T-helper 1 cell treated with Interleukin-12 subunit alpha and Interleukin-12 subunit beta and Interleukin-4 antibody, amounts not matched to agents 30 μg/mL and 1 μg/mL, for 36 hours (primary cell): ENCODE results near the gene ELAC2.

ENCODE experiments used
- H3K27ac Mint-ChIP-seq: one replicate; pipeline ENCODE4 v1.8.0; 2021; ENCODE audit warnings: mild to moderate bottlenecking, mixed read lengths
- H3K27me3 Mint-ChIP-seq: one replicate; pipeline ENCODE4 v1.8.0; 2021; ENCODE audit warnings: low read depth, mixed read lengths
- H3K36me3 Mint-ChIP-seq: one replicate; pipeline ENCODE4 v1.8.0; 2021; ENCODE audit warnings: low read depth, mixed read lengths
- H3K4me1 Mint-ChIP-seq: one replicate; pipeline ENCODE4 v1.8.0; 2021; ENCODE audit warnings: low read depth, mixed read lengths
- H3K4me3 Mint-ChIP-seq: one replicate; pipeline ENCODE4 v1.8.0; 2021; ENCODE audit warnings: mild to moderate bottlenecking, moderate library complexity, mixed read lengths
- H3K9me3 Mint-ChIP-seq: one replicate; pipeline ENCODE4 v1.8.0; 2021; ENCODE audit warnings: mixed read lengths

ELAC2 gene

GRCh38 chr17:13001991-13002615 is 15.7 kb downstream of the ELAC2 start:
- Mint-ChIP-seq H3K36me3 (peaks cover 18% of the 10 kb centered on the region), H3K9me3 (no peaks in the 10 kb centered on the region), H3K27ac (no peak overlapping the region), H3K4me3 (no peak overlapping the region), H3K27me3 (no peaks in the 10 kb centered on the region), H3K4me1 (no peaks in the 10 kb centered on the region)

- Mint-ChIP-seq H3K27me3 (no peaks in the 10 kb centered on the region), H3K4me3 (no peak overlapping the region), H3K27ac (no peak overlapping the region), H3K36me3 (peaks cover 25% of the 10 kb centered on the region), H3K4me1 (no peaks in the 10 kb centered on the region), H3K9me3 (no peaks in the 10 kb centered on the region)
Measured at GRCh38 chr17:13000561-13000960, 17.3 kb downstream of the ELAC2 start.

GRCh38 chr17:12998874-12999273 is 19.0 kb downstream of the ELAC2 start:
- peaks cover 22% of the 10 kb centered on the region for H3K36me3 Mint-ChIP-seq
- no peak overlapping the region for H3K4me3 Mint-ChIP-seq

GRCh38 chr17:12998461-12998860 is 19.4 kb downstream of the ELAC2 start:
- peaks cover 21% of the 10 kb centered on the region for H3K36me3 Mint-ChIP-seq
- no peaks in the 10 kb centered on the region for H3K4me1 Mint-ChIP-seq
- no peak overlapping the region for H3K27ac Mint-ChIP-seq
- no peaks in the 10 kb centered on the region for H3K27me3 Mint-ChIP-seq
- H3K9me3 Mint-ChIP-seq, result no peaks in the 10 kb centered on the region
- H3K4me3 Mint-ChIP-seq, result no peak overlapping the region

More at GRCh38 chr17:12998874-12999273, 19.0 kb downstream of the ELAC2 start:
- no peak overlapping the region for H3K27ac Mint-ChIP-seq
- H3K27me3 Mint-ChIP-seq, result no peaks in the 10 kb centered on the region
- H3K4me1 Mint-ChIP-seq, result no peaks in the 10 kb centered on the region
- H3K9me3 Mint-ChIP-seq, result no peaks in the 10 kb centered on the region

GRCh38 chr17:12996941-12997340 is 20.9 kb downstream of the ELAC2 start:
- Mint-ChIP-seq H3K9me3 (no peaks in the 10 kb centered on the region), H3K4me1 (no peaks in the 10 kb centered on the region), H3K36me3 (peaks cover 21% of the 10 kb centered on the region), H3K27ac (no peak overlapping the region), H3K27me3 (no peaks in the 10 kb centered on the region), H3K4me3 (no peak overlapping the region)

GRCh38 chr17:12996357-12996756 is 21.5 kb downstream of the ELAC2 start:
- H3K27me3 Mint-ChIP-seq, result no peaks in the 10 kb centered on the region
- H3K4me1 Mint-ChIP-seq, result no peaks in the 10 kb centered on the region
- H3K9me3 Mint-ChIP-seq, result no peaks in the 10 kb centered on the region
- H3K27ac Mint-ChIP-seq, result no peak overlapping the region
- peaks cover 26% of the 10 kb centered on the region for H3K36me3 Mint-ChIP-seq
- no peak overlapping the region for H3K4me3 Mint-ChIP-seq

GRCh38 chr17:12995896-12996295 is 21.9 kb downstream of the ELAC2 start:
- H3K27me3 Mint-ChIP-seq, result no peaks in the 10 kb centered on the region
- no peaks in the 10 kb centered on the region for H3K4me1 Mint-ChIP-seq
- H3K27ac Mint-ChIP-seq, result no peak overlapping the region
- H3K36me3 Mint-ChIP-seq, result peaks cover 30% of the 10 kb centered on the region
- H3K9me3 Mint-ChIP-seq, result no peaks in the 10 kb centered on the region
- H3K4me3 Mint-ChIP-seq, result no peak overlapping the region

- peaks cover 31% of the 10 kb centered on the region for H3K36me3 Mint-ChIP-seq
- no peak overlapping the region for H3K4me3 Mint-ChIP-seq
- no peaks in the 10 kb centered on the region for H3K4me1 Mint-ChIP-seq
- H3K9me3 Mint-ChIP-seq, result no peaks in the 10 kb centered on the region
- no peaks in the 10 kb centered on the region for H3K27me3 Mint-ChIP-seq
- H3K27ac Mint-ChIP-seq, result no peak overlapping the region
Measured at GRCh38 chr17:12995106-12995895, 22.5 kb downstream of the ELAC2 start.

GRCh38 chr17:12994341-12995074 is 23.3 kb downstream of the ELAC2 start:
- Mint-ChIP-seq H3K27me3 (no peaks in the 10 kb centered on the region), H3K36me3 (peaks cover 32% of the 10 kb centered on the region), H3K27ac (no peak overlapping the region), H3K4me1 (no peaks in the 10 kb centered on the region), H3K9me3 (no peaks in the 10 kb centered on the region), H3K4me3 (no peak overlapping the region)

GRCh38 chr17:12993631-12994030 is 24.2 kb downstream of the ELAC2 start:
- no peaks in the 10 kb centered on the region for H3K4me1 Mint-ChIP-seq
- no peak overlapping the region for H3K27ac Mint-ChIP-seq
- H3K9me3 Mint-ChIP-seq, result no peaks in the 10 kb centered on the region
- no peaks in the 10 kb centered on the region for H3K27me3 Mint-ChIP-seq
- peaks cover 32% of the 10 kb centered on the region for H3K36me3 Mint-ChIP-seq
- H3K4me3 Mint-ChIP-seq, result no peak overlapping the region

- Mint-ChIP-seq H3K9me3 (no peaks in the 10 kb centered on the region), H3K27me3 (no peaks in the 10 kb centered on the region), H3K36me3 (peaks cover 28% of the 10 kb centered on the region), H3K4me3 (no peak overlapping the region), H3K4me1 (no peaks in the 10 kb centered on the region), H3K27ac (no peak overlapping the region)
Measured at GRCh38 chr17:12992676-12993075, 25.2 kb downstream of the ELAC2 start.

GRCh38 chr17:12990926-12991325 is 26.9 kb downstream of the ELAC2 start:
- Mint-ChIP-seq H3K36me3 (peaks cover 22% of the 10 kb centered on the region), H3K27ac (no peak overlapping the region), H3K27me3 (no peaks in the 10 kb centered on the region), H3K4me1 (no peaks in the 10 kb centered on the region), H3K9me3 (no peaks in the 10 kb centered on the region), H3K4me3 (no peak overlapping the region)

GRCh38 chr17:12990041-12990808 is 27.6 kb downstream of the ELAC2 start:
- Mint-ChIP-seq H3K9me3 (no peaks in the 10 kb centered on the region), H3K4me3 (no peak overlapping the region), H3K36me3 (peaks cover 18% of the 10 kb centered on the region), H3K27ac (no peak overlapping the region), H3K4me1 (no peaks in the 10 kb centered on the region), H3K27me3 (no peaks in the 10 kb centered on the region)

- no peak overlapping the region for H3K27ac Mint-ChIP-seq
- H3K36me3 Mint-ChIP-seq, result peaks cover 11% of the 10 kb centered on the region
- no peaks in the 10 kb centered on the region for H3K4me1 Mint-ChIP-seq
- no peaks in the 10 kb centered on the region for H3K9me3 Mint-ChIP-seq
- no peaks in the 10 kb centered on the region for H3K27me3 Mint-ChIP-seq
- no peak overlapping the region for H3K4me3 Mint-ChIP-seq
Measured at GRCh38 chr17:12987120-12987519, 30.7 kb downstream of the ELAC2 start.
